ENCODE measurements around the gene NCOA6. TPM values are rescaled to one million over a fixed set of nuclear protein-coding genes. Genes with fewer than 3 reads are reported as not detected.

Gene NCOA6
- total RNA-seq, 4 donors from 2014 or later: 3.1 to 39.2 (median 10.5) TPM

- Histone ChIP-seq H3K27ac (no peak overlapping the region), H3K27me3 (no peaks in the 10 kb centered on the region), H3K9me3 (no peaks in the 10 kb centered on the region), H3K4me3 (no peak overlapping the region), H3K36me3 (no peaks in the 10 kb centered on the region), H3K4me1 (no peaks in the 10 kb centered on the region)
- no peak for DNase-seq
- intact Hi-C loops (cut with DNase I; ENCODE audit: low total_unique reads): no loop called here
- TF ChIP-seq POLR2A (IDR thresholded peaks at IDR 0.05) (no peak), CTCF (IDR thresholded peaks at IDR 0.05) (no peak)
Measured at GRCh38 chr20:34680586-34681175, 144.8 kb downstream of the NCOA6 start.

- H3K4me3 ChIP-seq: peak within 1 kb of the TSS; percentile 87 to 95
- H3K27me3 ChIP-seq: no peaks in the 10 kb centered on the region
- peak within 1 kb of the TSS; percentile 76 to 81 for H3K27ac ChIP-seq
- peak; percentile 91 to 94 for DNase-seq
- intact Hi-C loops (cut with DNase I; ENCODE audit: low total_unique reads): no loop called here
- H3K36me3 ChIP-seq: no peaks in the 10 kb centered on the region
- H3K4me1 ChIP-seq: no peaks in the 10 kb centered on the region
- H3K9me3 ChIP-seq: no peaks in the 10 kb centered on the region
- TF ChIP-seq CTCF (IDR thresholded peaks at IDR 0.05) (peak; percentile 18 to 56 (median 47)), POLR2A (IDR thresholded peaks at IDR 0.05) (peak; percentile 26 to 56)
Measured at GRCh38 chr20:34676642-34677373, 148.6 kb downstream of the NCOA6 start, which contains the start of gene PIGU. TSS of gene PIGU (minus strand) at chr20:34677092. CDS start at chr20:34677085, 7 bp downstream.

DNA sequence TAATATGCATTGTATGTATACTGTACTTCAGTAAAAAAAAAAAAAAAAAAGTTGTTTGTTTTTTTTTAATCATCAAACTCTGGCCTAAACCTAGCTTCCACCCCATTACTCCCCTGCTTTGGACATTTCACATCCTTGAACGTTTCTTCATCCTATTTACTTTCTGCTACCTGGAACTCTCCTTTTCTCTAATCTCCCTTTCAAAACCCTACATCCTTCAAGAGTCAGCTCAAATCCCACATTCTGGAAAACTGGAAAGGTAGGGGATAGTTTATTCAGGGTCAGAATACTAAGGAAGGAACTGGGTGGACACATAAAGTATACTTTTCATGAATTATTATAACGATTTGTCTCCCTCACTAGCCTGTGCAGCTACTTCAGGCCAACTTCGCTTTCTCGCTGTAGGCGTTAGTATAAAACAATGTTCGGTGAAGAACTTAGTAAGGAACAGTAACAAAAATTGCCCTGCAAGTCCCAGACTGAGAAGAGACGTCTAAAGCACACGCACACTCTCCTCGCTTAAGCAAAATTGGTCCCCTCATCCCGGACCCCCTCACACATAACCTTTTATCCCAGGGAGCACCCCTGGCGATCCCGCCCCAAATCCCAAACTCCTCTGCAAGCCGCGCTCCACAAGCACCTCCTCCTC lies 149.3 kb downstream of the NCOA6 start:
- DNase-seq: no peak
- no peaks in the 10 kb centered on the region for H3K9me3 ChIP-seq
- H3K4me3 ChIP-seq: peak overlapping the region; percentile 87 to 95
- intact Hi-C loops (cut with DNase I; ENCODE audit: low total_unique reads): no loop called here
- no peaks in the 10 kb centered on the region for H3K27me3 ChIP-seq
- TF ChIP-seq CTCF (IDR thresholded peaks at IDR 0.05) (no peak), POLR2A (IDR thresholded peaks at IDR 0.05) (no peak)
- H3K27ac ChIP-seq: peak overlapping the region; percentile 76 to 81
- H3K4me1 ChIP-seq: no peaks in the 10 kb centered on the region
- H3K36me3 ChIP-seq: no peaks in the 10 kb centered on the region

DNA sequence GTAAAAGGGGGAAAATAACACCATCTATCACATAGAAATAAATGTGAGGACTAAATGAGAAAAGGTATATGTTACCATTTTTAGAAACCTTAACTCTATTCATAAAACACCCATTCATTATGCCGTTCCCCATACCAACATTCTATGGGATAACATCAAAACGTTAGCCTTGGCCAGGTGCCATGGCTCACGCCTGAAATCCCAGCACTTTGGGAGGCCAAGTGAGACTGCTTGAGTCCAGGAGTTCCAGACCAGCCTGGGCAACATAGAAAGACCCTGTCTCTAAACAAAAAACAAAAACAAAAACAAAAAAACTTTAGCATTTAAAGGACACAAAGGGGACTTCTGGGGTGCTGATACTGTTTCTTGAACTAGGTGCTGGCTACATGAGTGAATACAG lies 149.9 kb downstream of the NCOA6 start:
- no peaks in the 10 kb centered on the region for H3K36me3 ChIP-seq
- H3K9me3 ChIP-seq: no peaks in the 10 kb centered on the region
- no peaks in the 10 kb centered on the region for H3K4me1 ChIP-seq
- no peak overlapping the region for H3K27ac ChIP-seq
- intact Hi-C loops (cut with DNase I; ENCODE audit: low total_unique reads): no loop called here
- H3K4me3 ChIP-seq: no peak overlapping the region
- TF ChIP-seq POLR2A (IDR thresholded peaks at IDR 0.05) (no peak), CTCF (IDR thresholded peaks at IDR 0.05) (no peak)
- DNase-seq: no peak
- H3K27me3 ChIP-seq: no peaks in the 10 kb centered on the region

GRCh38 chr20:34673412-34673811 lies 152.0 kb downstream of the NCOA6 start:
- Histone ChIP-seq H3K9me3 (no peaks in the 10 kb centered on the region), H3K4me1 (no peaks in the 10 kb centered on the region), H3K4me3 (no peak overlapping the region), H3K27me3 (no peaks in the 10 kb centered on the region), H3K27ac (no peak overlapping the region), H3K36me3 (no peaks in the 10 kb centered on the region)
- TF ChIP-seq CTCF (IDR thresholded peaks at IDR 0.05) (no peak), POLR2A (IDR thresholded peaks at IDR 0.05) (no peak)
- DNase-seq: no peak
- intact Hi-C loops (cut with DNase I; ENCODE audit: low total_unique reads): no loop called here

Data from uterus (tissue), 4 donors.